Nucleus accumbens (tissue), 56 donors: ENCODE data around the gene SLC9C2.
"Not testable (repeated sequence)": the region's sequence is repeated elsewhere in the genome, so short reads cannot be mapped to it uniquely, and the experiment has no call there.

Experiments
- DNase-seq, 56 donors: peaks; one replicate each; lab custom pipeline; 2025; lab: John Stamatoyannopoulos, UW

The SLC9C2 gene

DNA sequence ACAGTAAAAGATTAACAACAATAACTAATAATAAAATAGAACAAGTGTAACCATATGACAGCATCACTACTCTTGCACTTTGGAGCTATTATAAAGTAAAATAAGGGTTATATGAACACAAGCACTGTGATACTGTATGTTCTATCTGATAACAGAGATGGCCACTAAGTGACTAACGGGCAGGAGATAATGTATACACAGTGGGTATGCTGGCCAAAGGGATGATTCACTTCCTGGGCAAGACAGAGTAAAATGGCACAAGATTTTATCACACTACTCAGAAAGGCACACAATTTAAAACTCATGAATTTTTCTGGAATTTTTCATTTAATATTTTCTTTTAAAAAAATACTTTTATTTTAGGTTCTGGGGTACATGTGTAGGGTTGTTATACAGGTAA, 12.3 kb downstream of the SLC9C2 start:
- DNase-seq = no peak

- no peak for DNase-seq
Observed at GRCh38 chr1:173581383-173582079, 21.3 kb downstream of the SLC9C2 start.

- no peak for DNase-seq
Observed at GRCh38 chr1:173580658-173581057, 22.2 kb downstream of the SLC9C2 start.

DNA sequence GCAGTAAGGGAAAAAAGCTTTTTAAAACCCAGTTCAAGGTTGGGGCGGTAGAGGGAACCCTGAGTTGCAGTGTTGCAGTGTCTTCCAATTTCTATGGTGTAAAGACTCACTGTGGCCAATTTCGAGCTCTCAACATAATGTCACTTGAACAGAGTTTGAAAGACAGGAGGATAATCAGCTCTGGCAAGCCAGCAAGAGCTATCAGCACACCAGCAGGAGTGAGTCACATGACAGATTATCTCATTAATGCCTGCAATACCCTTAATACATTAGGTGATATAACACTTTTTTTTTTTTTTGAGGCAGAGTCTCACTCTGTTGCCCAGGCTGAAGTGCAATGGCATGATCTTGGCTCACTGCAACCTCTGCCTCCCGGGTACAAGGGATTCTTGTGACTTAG, 22.8 kb downstream of the SLC9C2 start:
- no peak for DNase-seq

GRCh38 chr1:173573596-173573995, 29.3 kb downstream of the SLC9C2 start:
- no peak for DNase-seq

DNA sequence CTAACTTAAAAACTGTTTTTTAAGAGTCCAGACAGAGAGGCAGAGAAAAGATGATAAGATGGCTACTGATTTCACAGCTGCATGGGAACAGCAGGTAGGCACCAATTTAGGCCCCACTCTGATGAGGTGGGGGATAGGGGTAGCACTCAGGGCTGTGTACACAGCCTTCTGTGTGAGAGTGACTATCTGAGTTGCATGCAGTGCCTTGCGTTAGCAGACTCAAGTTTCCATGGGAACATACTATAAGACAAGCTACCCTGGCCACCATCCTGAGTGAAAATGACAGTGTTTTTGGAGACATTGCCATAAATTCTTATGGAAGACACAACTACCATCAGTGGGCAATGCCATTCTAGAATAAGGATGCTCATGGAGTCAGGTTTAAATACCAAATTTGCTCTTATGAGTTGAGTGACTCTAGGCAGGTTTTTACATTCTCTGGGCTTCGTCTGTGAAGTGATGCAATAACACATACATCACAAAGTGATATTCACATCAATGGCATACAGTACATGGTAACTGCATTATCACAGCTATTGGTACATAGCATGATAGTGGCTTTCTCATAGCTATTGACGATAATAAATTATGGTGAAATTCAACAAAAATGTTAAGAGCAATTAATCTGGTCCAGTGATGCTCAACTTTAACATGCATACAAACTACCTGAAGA, 30.5 kb downstream of the SLC9C2 start:
- no peak for DNase-seq

- DNase-seq = no peak
Observed at GRCh38 chr1:173570370-173571007, 32.4 kb downstream of the SLC9C2 start.

- DNase-seq = no peak
Observed at GRCh38 chr1:173568483-173568882, 34.4 kb downstream of the SLC9C2 start.

DNA sequence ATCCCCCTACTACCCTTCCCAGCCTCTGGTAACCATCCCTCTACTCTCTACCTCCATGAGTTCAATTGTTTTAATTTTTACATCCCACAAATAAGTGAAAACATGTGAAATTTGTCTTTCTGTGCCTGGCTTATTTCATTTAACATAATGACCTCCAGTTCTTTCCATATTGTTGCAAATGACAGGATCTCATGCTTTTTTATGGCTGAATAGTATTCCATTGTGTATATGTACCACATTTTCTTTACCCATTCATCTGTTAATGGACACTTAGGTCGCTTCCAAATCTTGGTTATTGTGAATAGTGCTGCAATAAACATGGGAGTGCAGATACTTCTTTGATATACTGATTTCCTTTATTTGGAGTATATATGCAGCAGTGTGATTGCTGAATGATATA, 39.0 kb downstream of the SLC9C2 start:
- DNase-seq = not testable (repeated sequence)

DNA sequence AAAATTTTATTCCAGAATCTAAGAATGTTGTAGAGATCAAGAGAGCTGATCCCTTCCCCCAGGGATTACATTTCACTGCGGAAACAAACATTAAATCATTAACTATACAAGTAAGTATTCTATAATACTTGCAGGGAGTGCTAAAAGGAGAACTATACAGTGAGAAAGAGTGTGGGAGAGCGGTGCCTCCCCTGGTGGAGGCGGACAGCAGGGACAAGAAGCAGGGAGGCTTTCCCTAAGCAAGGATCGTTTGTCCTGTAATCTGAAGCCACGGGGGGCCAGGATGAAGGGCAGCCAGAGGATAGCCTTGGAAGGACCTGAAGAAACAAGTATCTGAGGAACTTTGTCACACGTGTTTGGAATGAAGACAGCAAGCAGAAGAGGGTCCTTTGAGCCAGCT, 40.1 kb downstream of the SLC9C2 start:
- DNase-seq = no peak

DNA sequence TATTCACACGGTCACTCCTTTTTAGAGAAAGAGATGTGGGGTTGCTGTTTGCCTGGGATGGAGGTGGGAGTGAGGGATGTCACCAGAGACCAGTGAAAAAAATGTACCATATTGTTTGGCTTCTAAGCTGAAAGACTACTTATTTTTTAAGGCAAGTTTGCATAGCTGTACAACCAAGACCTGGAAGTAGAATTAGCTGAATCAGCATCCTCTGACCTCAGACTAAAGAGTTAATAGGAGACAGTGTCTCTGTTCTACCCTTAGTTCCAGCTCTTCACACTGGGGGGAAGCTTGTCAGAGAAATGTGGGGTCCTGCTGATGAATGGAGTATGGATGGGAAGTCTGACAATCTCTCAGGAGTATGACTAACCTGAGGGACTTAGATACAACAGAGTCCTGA, 41.6 kb downstream of the SLC9C2 start:
- no peak for DNase-seq

- no peak for DNase-seq
Observed at GRCh38 chr1:173560285-173560880, 42.5 kb downstream of the SLC9C2 start.

- DNase-seq = no peak
Observed at GRCh38 chr1:173555651-173556305, 47.1 kb downstream of the SLC9C2 start.

- DNase-seq = no peak
Observed at GRCh38 chr1:173554541-173555250, 48.2 kb downstream of the SLC9C2 start.

GRCh38 chr1:173554089-173554488, 48.8 kb downstream of the SLC9C2 start:
- no peak for DNase-seq

- no peak for DNase-seq
Observed at GRCh38 chr1:173553312-173553711, 49.6 kb downstream of the SLC9C2 start.

DNA sequence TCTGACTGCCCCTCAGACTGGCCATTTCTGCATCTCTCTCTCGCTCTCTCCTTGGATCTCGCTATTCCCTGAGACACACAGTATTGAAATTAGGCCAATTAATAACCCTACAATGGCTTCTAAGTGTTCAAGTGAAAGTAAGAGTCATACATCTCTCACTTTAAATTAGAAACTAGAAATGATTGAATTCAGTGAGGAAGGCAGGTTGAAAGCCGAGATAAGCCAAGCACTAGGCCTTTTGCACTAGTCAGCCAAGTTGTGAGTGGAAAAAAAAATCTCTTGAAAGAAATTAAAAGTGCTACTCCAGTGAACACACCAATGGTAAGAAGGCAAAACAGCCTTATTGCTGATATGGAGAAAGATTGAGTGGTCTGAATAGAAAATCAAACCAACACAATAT, 51.2 kb downstream of the SLC9C2 start:
- no peak for DNase-seq

- peak in 3 of 56 donors; percentile 4 to 17 (median 6) for DNase-seq
Observed at GRCh38 chr1:173549813-173550212, 53.1 kb downstream of the SLC9C2 start.

- no peak for DNase-seq
Observed at GRCh38 chr1:173545688-173546087, 57.2 kb downstream of the SLC9C2 start.

GRCh38 chr1:173536223-173536622, 66.6 kb downstream of the SLC9C2 start:
- DNase-seq = no peak
